Ishikawa (cell line): ENCODE data around the gene HRK.

ENCODE experiments used
- CEBPB ChIP-seq: IDR thresholded peaks from 2 replicates; pipeline ENCODE4 v1.6.1; 2012
- CREB1 ChIP-seq: IDR thresholded peaks from 2 replicates; pipeline ENCODE4 v1.6.1; 2012; ENCODE audit warnings: low read depth
- EGR1 ChIP-seq: IDR thresholded peaks from 2 replicates; pipeline ENCODE4 v1.6.1; 2012
- EP300 ChIP-seq: IDR thresholded peaks from 2 replicates; pipeline ENCODE4 v1.6.1; 2012; ENCODE audit warnings: borderline replicate concordance
- FOXM1 ChIP-seq: IDR thresholded peaks from 2 replicates; pipeline ENCODE4 v1.6.1; 2012; ENCODE audit warnings: low read depth, borderline replicate concordance
- NFIC ChIP-seq: IDR thresholded peaks from 2 replicates; pipeline ENCODE4 v1.6.1; 2012
- RAD21 ChIP-seq: IDR thresholded peaks from 2 replicates; pipeline ENCODE4 v1.6.1; 2012; ENCODE audit warnings: low read depth
- TAF1 ChIP-seq: IDR thresholded peaks from 2 replicates; pipeline ENCODE4 v1.6.1; 2012; ENCODE audit warnings: low read depth, mild to moderate bottlenecking
- TCF12 ChIP-seq: IDR thresholded peaks from 2 replicates; pipeline ENCODE4 v1.6.1; 2012; ENCODE audit warnings: low read depth
- TEAD4 ChIP-seq: IDR thresholded peaks from 2 replicates; pipeline ENCODE4 v1.6.1; 2012
- YY1 ChIP-seq: IDR thresholded peaks from 2 replicates; pipeline ENCODE4 v1.6.1; 2012; ENCODE audit warnings: low read depth
- ZBTB7A ChIP-seq: IDR thresholded peaks from 2 replicates; pipeline ENCODE4 v1.6.1; 2012; ENCODE audit warnings: low read depth
- TF ChIP-seq, protein P1 (sequence below): IDR thresholded peaks from 2 replicates; pipeline ENCODE4 v1.6.1; 2012
- TF ChIP-seq, protein P2 (sequence below): IDR thresholded peaks from 2 replicates; pipeline ENCODE4 v1.6.1; 2012; ENCODE audit warnings: low read depth, mild to moderate bottlenecking
- TF ChIP-seq, protein P3 (sequence below): IDR thresholded peaks from 2 replicates; pipeline ENCODE4 v1.6.1; 2012

The HRK gene

DNA sequence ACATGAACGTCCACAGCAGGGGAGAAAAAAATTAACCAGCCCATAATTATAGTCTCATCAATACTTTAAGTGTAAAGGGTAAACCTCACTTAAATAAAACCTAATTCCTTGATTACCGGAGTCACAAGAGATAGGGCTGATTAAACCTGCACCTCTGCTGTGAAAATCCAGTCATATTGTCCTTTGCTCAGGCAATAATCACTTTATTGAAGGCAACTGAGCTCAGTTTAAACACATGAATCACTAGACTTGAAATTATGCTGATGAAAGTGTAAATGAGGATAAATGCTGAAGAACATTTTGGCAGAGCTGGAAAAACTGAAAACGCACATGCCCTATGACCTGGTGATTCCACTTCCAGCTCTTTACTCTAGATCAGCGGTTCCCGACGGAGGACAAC is 6.7 kb upstream of the HRK start:
- no peak for TF ChIP-seq EGR1
- TF ChIP-seq, protein P1, sequence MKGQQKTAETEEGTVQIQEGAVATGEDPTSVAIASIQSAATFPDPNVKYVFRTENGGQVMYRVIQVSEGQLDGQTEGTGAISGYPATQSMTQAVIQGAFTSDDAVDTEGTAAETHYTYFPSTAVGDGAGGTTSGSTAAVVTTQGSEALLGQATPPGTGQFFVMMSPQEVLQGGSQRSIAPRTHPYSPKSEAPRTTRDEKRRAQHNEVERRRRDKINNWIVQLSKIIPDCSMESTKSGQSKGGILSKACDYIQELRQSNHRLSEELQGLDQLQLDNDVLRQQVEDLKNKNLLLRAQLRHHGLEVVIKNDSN: no peak
- TF ChIP-seq, protein P2, sequence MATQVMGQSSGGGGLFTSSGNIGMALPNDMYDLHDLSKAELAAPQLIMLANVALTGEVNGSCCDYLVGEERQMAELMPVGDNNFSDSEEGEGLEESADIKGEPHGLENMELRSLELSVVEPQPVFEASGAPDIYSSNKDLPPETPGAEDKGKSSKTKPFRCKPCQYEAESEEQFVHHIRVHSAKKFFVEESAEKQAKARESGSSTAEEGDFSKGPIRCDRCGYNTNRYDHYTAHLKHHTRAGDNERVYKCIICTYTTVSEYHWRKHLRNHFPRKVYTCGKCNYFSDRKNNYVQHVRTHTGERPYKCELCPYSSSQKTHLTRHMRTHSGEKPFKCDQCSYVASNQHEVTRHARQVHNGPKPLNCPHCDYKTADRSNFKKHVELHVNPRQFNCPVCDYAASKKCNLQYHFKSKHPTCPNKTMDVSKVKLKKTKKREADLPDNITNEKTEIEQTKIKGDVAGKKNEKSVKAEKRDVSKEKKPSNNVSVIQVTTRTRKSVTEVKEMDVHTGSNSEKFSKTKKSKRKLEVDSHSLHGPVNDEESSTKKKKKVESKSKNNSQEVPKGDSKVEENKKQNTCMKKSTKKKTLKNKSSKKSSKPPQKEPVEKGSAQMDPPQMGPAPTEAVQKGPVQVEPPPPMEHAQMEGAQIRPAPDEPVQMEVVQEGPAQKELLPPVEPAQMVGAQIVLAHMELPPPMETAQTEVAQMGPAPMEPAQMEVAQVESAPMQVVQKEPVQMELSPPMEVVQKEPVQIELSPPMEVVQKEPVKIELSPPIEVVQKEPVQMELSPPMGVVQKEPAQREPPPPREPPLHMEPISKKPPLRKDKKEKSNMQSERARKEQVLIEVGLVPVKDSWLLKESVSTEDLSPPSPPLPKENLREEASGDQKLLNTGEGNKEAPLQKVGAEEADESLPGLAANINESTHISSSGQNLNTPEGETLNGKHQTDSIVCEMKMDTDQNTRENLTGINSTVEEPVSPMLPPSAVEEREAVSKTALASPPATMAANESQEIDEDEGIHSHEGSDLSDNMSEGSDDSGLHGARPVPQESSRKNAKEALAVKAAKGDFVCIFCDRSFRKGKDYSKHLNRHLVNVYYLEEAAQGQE: no peak
- TF ChIP-seq EP300: no peak
- TF ChIP-seq FOXM1: no peak
- no peak for TF ChIP-seq ZBTB7A
- TF ChIP-seq, protein P3, sequence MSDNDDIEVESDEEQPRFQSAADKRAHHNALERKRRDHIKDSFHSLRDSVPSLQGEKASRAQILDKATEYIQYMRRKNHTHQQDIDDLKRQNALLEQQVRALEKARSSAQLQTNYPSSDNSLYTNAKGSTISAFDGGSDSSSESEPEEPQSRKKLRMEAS: no peak
- TF ChIP-seq TAF1: no peak
- no peak for TF ChIP-seq YY1
- TF ChIP-seq CREB1: no peak
- no peak for TF ChIP-seq RAD21
- TF ChIP-seq NFIC: no peak
- no peak for TF ChIP-seq TCF12
- TF ChIP-seq TEAD4: no peak
- no peak for TF ChIP-seq CEBPB

DNA sequence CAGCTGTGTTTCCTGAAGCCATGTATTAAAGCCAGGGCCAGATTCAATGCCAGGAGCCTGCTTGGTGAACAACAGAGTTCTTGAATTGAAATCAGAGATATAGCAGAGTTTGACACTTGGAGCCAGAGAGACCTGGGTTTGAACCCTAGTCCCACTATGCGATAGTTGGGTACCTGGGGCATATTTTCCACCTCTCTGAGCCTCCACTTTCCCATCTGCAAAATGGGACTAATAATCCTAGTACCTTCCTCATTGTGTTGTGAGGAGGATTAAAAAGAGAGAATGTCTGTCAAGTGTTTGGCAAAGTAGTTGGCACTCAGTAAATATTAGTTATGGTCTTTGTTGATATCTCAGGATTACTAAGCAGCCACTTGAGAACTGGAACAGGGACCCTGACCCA is 6.0 kb upstream of the HRK start:
- TF ChIP-seq CREB1 (no peak), TAF1 (no peak), TEAD4 (no peak), FOXM1 (no peak), ZBTB7A (no peak), RAD21 (no peak)
- TF ChIP-seq, protein P1: no peak

DNA sequence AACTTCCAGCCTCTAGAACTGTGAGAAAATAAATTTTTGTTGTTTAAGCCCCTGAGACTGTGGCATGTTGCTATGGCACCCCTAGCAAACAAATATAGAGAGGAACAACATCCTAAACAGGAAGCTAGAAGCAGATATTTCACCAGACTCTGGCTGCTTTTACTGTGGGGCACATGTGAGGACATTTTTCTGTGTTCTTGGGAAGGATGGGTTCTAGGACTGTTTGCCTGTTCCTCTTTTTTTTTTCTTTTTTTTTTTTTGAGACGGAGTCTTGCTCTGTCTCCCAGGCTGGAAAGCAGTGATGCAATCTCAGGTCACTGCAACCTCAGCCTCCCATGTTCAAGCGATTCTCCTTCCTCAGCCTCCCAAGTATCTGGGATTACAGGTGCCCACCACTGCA is 4.2 kb upstream of the HRK start:
- TF ChIP-seq, protein P3: no peak
- TF ChIP-seq FOXM1 (no peak), TEAD4 (no peak), TAF1 (no peak), CEBPB (no peak), ZBTB7A (no peak), EGR1 (no peak), CREB1 (no peak), YY1 (no peak), RAD21 (no peak), EP300 (no peak), TCF12 (no peak), NFIC (no peak)
- TF ChIP-seq, protein P1: no peak
- TF ChIP-seq, protein P2: no peak

DNA sequence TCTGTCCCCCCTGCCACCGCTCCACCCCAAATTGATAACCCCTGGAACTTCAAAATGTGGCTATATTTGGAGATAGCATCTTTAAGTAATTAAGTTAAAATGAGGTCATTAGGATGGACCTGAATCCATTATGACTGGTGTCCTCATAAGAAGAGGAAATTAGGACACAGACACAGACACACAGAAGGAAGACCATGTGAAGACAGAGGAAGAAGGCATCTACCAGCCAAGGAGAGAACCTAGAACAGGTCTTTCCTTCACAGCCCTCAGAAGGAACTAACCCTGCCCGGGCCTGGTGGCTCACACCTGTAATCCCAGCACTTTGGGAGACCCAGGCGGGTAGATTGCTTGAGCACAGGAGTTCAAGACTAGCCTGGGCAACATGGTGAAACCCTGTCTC is 3.6 kb upstream of the HRK start:
- TF ChIP-seq, protein P1: no peak

DNA sequence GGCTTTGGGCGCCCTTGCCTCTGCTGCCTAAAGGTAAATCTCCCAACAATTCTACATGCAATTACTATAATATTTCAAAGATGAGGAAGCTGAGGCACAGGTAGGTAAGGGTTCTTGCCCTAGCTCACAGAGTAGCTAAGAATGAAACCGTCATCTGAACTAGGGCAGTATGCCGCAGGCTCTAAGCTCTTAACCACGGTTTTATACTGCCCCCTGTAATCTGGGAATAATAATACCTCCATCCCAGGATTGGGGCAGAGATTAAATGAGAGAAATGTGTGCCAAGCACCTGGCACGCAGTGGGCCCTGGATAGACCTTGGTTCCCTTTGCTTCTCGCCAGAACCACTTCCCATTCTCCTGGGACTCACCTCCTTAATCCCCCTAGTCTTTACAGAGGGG is 1.5 kb upstream of the HRK start:
- peak; percentile 48 for TF ChIP-seq RAD21
- TF ChIP-seq TEAD4: no peak

DNA sequence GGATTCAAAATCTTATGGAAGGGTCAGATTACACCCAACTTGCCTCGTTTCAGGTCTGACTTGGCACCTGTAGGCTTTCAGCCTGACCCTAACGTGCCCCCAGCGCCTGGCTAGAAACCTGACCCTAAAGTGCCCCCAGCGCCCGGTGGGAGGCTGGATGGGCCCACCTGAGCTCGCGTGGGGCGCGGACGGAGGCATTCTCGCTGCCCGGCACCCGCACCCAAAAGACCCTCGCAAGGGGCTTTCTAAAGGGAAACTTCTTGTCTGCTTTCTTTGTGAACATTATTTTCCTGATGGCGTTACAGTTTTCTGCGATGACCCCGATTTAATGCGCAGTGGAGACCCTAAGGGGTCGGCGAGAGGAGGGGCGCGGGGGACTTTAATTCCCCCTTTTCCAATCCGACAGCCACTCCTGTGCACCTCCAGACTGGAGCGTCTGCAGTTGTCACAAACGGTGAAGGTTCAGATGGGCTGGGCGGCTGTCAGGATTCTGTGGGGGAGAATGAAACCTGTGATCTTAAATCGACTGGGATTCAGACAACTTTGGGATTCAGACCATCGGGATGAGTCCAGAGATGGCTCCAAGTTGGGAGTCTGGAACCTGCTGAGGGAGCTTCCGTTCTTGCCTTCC is 751 bp upstream of the HRK start:
- TF ChIP-seq EGR1 (no peak), ZBTB7A (peak; percentile 62), TAF1 (no peak)
- TF ChIP-seq, protein P1: no peak
